OCI-LY1 (cell line): ENCODE results near the gene WNT2B.

Source experiments
- H2AFZ ChIP-seq: fragments of 200-600 bp; sonication (generic), shearing (Covaris generic); 2 replicates; pipeline ENCODE4 v1.6.0; 2014; ENCODE audit warnings: antibody characterized with exemption, mild to moderate bottlenecking, low read length
- H3F3A ChIP-seq: fragments of 200-600 bp; sonication (generic), shearing (Covaris generic); 2 replicates; pipeline ENCODE4 v1.6.0; 2014; ENCODE audit warnings: mild to moderate bottlenecking, antibody characterized with exemption, low read length, moderate library complexity; ENCODE audit not compliant: insufficient read depth
- H3K27ac ChIP-seq: fragments of 200-600 bp; sonication (generic); 2 replicates; pipeline ENCODE4 v1.5.1; 2014; ENCODE audit warnings: low read length, mixed run types, mild to moderate bottlenecking, low read depth; ENCODE audit not compliant: poor library complexity, severe bottlenecking
- H3K27me3 ChIP-seq: fragments of 200-600 bp; sonication (generic); 2 replicates; pipeline ENCODE4 v1.6.0; 2014; ENCODE audit warnings: antibody characterized with exemption, mild to moderate bottlenecking, low read length, moderate library complexity; ENCODE audit not compliant: insufficient read depth
- H3K36me3 ChIP-seq: fragments of 200-600 bp; sonication (generic); 2 replicates; pipeline ENCODE4 v1.6.1; 2014; ENCODE audit warnings: mild to moderate bottlenecking, antibody characterized with exemption, low read length, moderate library complexity, mixed read lengths; ENCODE audit not compliant: insufficient read depth
- H3K4me1 ChIP-seq: fragments of 200-600 bp; sonication (generic); 2 replicates; pipeline ENCODE4 v1.5.1; 2014; ENCODE audit warnings: mild to moderate bottlenecking, low read length, moderate library complexity; ENCODE audit not compliant: insufficient read depth, severe bottlenecking
- H3K4me2 ChIP-seq: fragments of 200-600 bp; sonication (generic), shearing (Covaris generic); 2 replicates; pipeline ENCODE4 v1.6.1; 2014; ENCODE audit warnings: low read length
- H3K4me3 ChIP-seq: fragments of 200-600 bp; sonication (generic); 2 replicates; pipeline ENCODE4 v1.5.1; 2014; ENCODE audit warnings: low read length, low read depth, mild to moderate bottlenecking, mixed read lengths; ENCODE audit not compliant: poor library complexity, severe bottlenecking
- H3K79me2 ChIP-seq: fragments of 200-600 bp; shearing (Covaris generic); 2 replicates; pipeline ENCODE4 v1.6.1; 2016; ENCODE audit warnings: mixed run types, low read length, mixed read lengths; ENCODE audit not compliant: insufficient read depth
- H3K9ac ChIP-seq: fragments of 200-600 bp; sonication (generic), shearing (Covaris generic); 2 replicates; pipeline ENCODE4 v1.6.1; 2014; ENCODE audit warnings: mild to moderate bottlenecking, low read length, mixed read lengths
- H3K9me2 ChIP-seq: fragments of 200-600 bp; sonication (generic), shearing (Covaris generic); 2 replicates; pipeline ENCODE4 v1.6.1; 2014; ENCODE audit warnings: low read depth, mild to moderate bottlenecking, low read length, mixed read lengths
- H3K9me3 ChIP-seq: fragments of 200-600 bp; shearing (Covaris generic); 2 replicates; pipeline ENCODE4 v1.6.1; 2014; ENCODE audit warnings: low read length, mixed read lengths
- H4K20me1 ChIP-seq: fragments of 200-600 bp; sonication (generic), shearing (Covaris generic); 2 replicates; pipeline ENCODE4 v1.6.0; 2016; ENCODE audit warnings: mild to moderate bottlenecking, low read length; ENCODE audit not compliant: insufficient read depth
- EZH2 ChIP-seq: fragments of 200-600 bp; sonication (generic), shearing (Covaris generic); IDR thresholded peaks from 2 replicates; pipeline ENCODE4 v1.8.0; 2017; ENCODE audit warnings: borderline replicate concordance, mixed run types, mild to moderate bottlenecking, antibody characterized with exemption, low read length, moderate library complexity, mixed read lengths
- TF ChIP-seq, protein P1 (sequence below): fragments of 200-600 bp; sonication (generic), shearing (Covaris generic); IDR thresholded peaks from 2 replicates; pipeline ENCODE4 v1.5.1; 2017; ENCODE audit warnings: mild to moderate bottlenecking, antibody characterized with exemption, low read length, moderate library complexity, mixed read lengths

WNT2B gene

GRCh38 chr1:112542206-112542973 lies 33.6 kb downstream of the WNT2B start:
- no peaks in the 10 kb centered on the region for H3K36me3 ChIP-seq
- no peaks in the 10 kb centered on the region for H3F3A ChIP-seq
- H3K79me2 ChIP-seq: no peaks in the 10 kb centered on the region
- no peaks in the 10 kb centered on the region for H3K9me2 ChIP-seq
- no peaks in the 10 kb centered on the region for H3K4me1 ChIP-seq
- H3K4me3 ChIP-seq: no peak overlapping the region
- no peaks in the 10 kb centered on the region for H3K27me3 ChIP-seq
- no peak for TF ChIP-seq EZH2
- TF ChIP-seq, protein P1, sequence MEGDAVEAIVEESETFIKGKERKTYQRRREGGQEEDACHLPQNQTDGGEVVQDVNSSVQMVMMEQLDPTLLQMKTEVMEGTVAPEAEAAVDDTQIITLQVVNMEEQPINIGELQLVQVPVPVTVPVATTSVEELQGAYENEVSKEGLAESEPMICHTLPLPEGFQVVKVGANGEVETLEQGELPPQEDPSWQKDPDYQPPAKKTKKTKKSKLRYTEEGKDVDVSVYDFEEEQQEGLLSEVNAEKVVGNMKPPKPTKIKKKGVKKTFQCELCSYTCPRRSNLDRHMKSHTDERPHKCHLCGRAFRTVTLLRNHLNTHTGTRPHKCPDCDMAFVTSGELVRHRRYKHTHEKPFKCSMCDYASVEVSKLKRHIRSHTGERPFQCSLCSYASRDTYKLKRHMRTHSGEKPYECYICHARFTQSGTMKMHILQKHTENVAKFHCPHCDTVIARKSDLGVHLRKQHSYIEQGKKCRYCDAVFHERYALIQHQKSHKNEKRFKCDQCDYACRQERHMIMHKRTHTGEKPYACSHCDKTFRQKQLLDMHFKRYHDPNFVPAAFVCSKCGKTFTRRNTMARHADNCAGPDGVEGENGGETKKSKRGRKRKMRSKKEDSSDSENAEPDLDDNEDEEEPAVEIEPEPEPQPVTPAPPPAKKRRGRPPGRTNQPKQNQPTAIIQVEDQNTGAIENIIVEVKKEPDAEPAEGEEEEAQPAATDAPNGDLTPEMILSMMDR: no peak
- H4K20me1 ChIP-seq: no peaks in the 10 kb centered on the region
- H3K27ac ChIP-seq: no peak overlapping the region
- no peaks in the 10 kb centered on the region for H3K9me3 ChIP-seq
- H3K4me2 ChIP-seq: no peak overlapping the region
- H3K9ac ChIP-seq: no peak overlapping the region
- no peak overlapping the region for H2AFZ ChIP-seq

DNA sequence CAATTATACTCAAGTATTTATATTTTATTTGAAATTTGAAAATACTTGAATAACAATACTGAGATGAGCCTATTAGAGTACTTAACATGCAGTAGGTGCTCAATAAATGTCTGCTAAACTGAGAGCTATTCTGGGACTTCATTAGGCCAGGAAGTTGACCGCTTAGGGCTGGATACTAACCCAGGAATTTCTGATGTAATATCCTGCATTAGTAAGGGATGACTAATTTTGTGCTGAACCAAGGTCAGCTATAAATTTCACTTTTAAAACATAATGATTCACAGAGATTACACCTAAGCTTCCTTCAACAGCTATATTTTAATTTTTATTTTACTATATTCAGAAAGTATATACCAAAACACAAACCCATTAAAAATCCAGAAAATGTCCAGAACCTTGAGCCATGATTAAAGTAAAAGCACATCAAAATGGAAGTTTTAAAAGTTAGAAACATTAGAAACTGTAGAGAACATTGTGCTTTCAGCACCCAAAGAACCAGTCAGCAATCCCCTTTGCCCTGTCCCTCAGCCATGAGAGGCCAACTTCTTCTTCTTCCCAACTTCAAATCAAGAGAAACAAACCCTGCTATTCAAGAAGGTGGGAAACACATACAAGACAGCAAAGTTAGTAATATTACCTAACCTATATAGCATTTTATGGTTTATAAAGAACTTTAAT lies 35.4 kb downstream of the WNT2B start:
- H2AFZ ChIP-seq: no peak overlapping the region
- no peaks in the 10 kb centered on the region for H3F3A ChIP-seq
- no peaks in the 10 kb centered on the region for H3K4me1 ChIP-seq
- no peaks in the 10 kb centered on the region for H3K36me3 ChIP-seq
- no peak overlapping the region for H3K4me3 ChIP-seq
- no peaks in the 10 kb centered on the region for H3K79me2 ChIP-seq
- H4K20me1 ChIP-seq: no peaks in the 10 kb centered on the region
- no peak for TF ChIP-seq EZH2
- TF ChIP-seq, protein P1: no peak
- H3K27ac ChIP-seq: no peak overlapping the region
- H3K9me2 ChIP-seq: no peaks in the 10 kb centered on the region
- H3K9me3 ChIP-seq: no peaks in the 10 kb centered on the region
- no peaks in the 10 kb centered on the region for H3K27me3 ChIP-seq
- no peak overlapping the region for H3K9ac ChIP-seq
- H3K4me2 ChIP-seq: no peak overlapping the region

DNA sequence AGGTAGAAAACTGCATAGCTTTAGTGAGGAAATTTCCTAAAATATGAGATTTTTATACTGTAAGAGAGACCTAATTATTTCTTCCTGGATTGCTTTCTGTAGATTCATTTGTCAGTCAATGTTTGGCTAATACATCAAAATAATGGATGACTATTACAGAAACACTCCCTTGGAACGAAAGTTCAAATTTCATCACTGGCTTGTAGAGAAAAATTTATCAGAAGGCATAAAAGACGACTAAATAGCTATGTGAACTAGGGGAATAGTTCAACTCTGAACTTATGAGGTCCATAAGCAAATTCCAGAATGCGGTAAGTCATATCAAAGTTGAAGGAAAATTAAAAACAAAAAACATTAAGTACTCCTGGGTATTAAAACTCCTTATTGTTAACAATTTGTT lies 36.0 kb downstream of the WNT2B start:
- Histone ChIP-seq H2AFZ (no peak overlapping the region), H3K79me2 (no peaks in the 10 kb centered on the region), H3K36me3 (no peaks in the 10 kb centered on the region), H3K4me1 (no peaks in the 10 kb centered on the region), H3K9me3 (no peaks in the 10 kb centered on the region), H3K27me3 (no peaks in the 10 kb centered on the region), H4K20me1 (no peaks in the 10 kb centered on the region), H3K27ac (no peak overlapping the region), H3K9ac (no peak overlapping the region), H3F3A (no peaks in the 10 kb centered on the region), H3K9me2 (no peaks in the 10 kb centered on the region), H3K4me2 (no peak overlapping the region), H3K4me3 (no peak overlapping the region)
- TF ChIP-seq, protein P1: no peak
